K562 (cell line): ENCODE data around the gene PSMD9. TPM values are rescaled to one million over a fixed set of nuclear protein-coding genes. Genes with fewer than 3 reads are reported as not detected.

ENCODE experiments used
- HOXB6 ChIP-seq: fragments of 250-450 bp; sonication (Bioruptor Pico); IDR thresholded peaks from 2 replicates; pipeline ENCODE4 v1.5.1; 2022; ENCODE audit warnings: mild to moderate bottlenecking, borderline replicate concordance
- ZBTB17 ChIP-seq: fragments of 450-650 bp; formaldehyde crosslinking; IDR thresholded peaks from 2 replicates; pipeline ENCODE4 v1.4.0; 2020; ENCODE audit warnings: mild to moderate bottlenecking
- ZNF212 ChIP-seq: fragments of 450-650 bp; formaldehyde crosslinking; IDR thresholded peaks from 2 replicates; pipeline ENCODE4 v1.4.0; 2020; ENCODE audit warnings: mild to moderate bottlenecking
- ZNF668 ChIP-seq: fragments of 250-450 bp; sonication (Bioruptor Pico); IDR thresholded peaks from 2 replicates; pipeline ENCODE4 v1.8.0; 2022; ENCODE audit warnings: mild to moderate bottlenecking, inconsistent platforms
- ZNF830 ChIP-seq: fragments of 250-450 bp; sonication (Bioruptor Pico); IDR thresholded peaks from 2 replicates; pipeline ENCODE4 v1.5.0; 2021; ENCODE audit warnings: mild to moderate bottlenecking
- polyA plus RNA-seq, 8 experiments: library from polyadenylated mRNA; depleted of rRNA in 4 of 8; stranded (reverse) in 5 of 8; unstranded in 3 of 8; fragments of >200 nt; fragmentation: Nextera tagmentation in 2 of 8; fragmentation: Illumina TruSeq in 1 of 8; extraction: Ambion mirVana in 2 of 8; extraction: Trizol in 1 of 8; gene quantifications; 2 replicates each; pipeline versions ENCODE4 v1.2.1 to v1.2.3, GENCODE V29; 2011 to 2014; ENCODE audit warnings: inconsistent platforms in 1 of 8, missing spikeins in 1 of 8
- total RNA-seq, 7 experiments: library from RNA; depleted of rRNA in 6 of 7; stranded (reverse); fragments of >200 nt in 6 of 7; fragmentation: Illumina TruSeq in 2 of 7; extraction: Trizol in 2 of 7; gene quantifications; 2 replicates each; pipeline versions ENCODE4 v1.2.1 to v1.2.3, GENCODE V29; 2011 to 2021; ENCODE audit warnings: low replicate concordance in 1 of 7
- TF ChIP-seq, protein P1 (sequence below): sonication (generic); formaldehyde crosslinking; IDR thresholded peaks from 2 replicates; pipeline ENCODE4 v1.8.1; 2023; ENCODE audit warnings: mild to moderate bottlenecking, missing genetic modification reagents
- TF ChIP-seq, protein P2 (sequence below): fragments of 450-650 bp; IDR thresholded peaks from 2 replicates; pipeline ENCODE4 v1.6.1; 2018; ENCODE audit not compliant: partially characterized antibody
- TF ChIP-seq, protein P3 (sequence below): fragments of 250-450 bp; sonication (Bioruptor Pico); IDR thresholded peaks from 2 replicates; pipeline ENCODE4 v1.8.0; 2022; ENCODE audit warnings: inconsistent platforms, mild to moderate bottlenecking, moderate library complexity, borderline replicate concordance

Gene PSMD9
- total and polyA plus RNA-seq, 9 of the 15 experiments (the other 6 are each of a cell fraction or from before 2014, with no cell fraction given) = 12.2 to 143 (median 61.3) TPM

DNA sequence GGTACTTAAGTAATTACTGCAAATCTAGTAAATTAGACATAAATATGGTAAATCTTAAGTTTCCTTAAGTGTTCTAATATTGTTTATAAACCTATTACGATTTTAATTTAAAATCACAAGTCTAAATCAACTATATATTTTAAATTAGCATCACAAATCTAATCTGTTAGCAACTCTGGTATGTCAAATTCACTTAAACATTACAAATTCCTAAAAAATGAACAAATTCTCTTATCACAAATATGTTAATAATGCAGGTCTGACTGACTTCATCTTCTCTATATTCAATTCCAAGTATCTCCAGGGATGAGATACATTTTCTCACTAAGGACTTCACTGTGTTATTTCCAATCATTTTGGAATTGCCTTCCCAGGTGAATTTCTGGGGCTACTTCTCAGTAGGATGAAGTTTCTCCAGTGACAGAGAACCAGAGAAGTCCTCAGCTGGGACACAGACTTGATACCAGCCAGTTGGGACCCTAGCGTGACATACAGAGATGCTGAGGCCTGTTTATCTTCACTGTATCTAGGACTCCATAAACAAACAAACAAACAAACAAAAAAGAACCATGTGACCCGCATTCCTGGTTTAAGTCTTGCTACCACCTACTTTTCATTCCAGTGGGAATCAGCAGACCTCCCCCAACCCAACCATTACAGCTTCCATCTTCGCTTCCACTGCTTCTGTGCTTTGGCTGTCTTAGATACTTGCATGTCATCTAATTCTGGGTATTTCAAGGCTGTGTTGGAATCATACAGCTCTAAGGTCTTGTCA lies 51.6 kb downstream of the PSMD9 start (continued):
- TF ChIP-seq, protein P1, sequence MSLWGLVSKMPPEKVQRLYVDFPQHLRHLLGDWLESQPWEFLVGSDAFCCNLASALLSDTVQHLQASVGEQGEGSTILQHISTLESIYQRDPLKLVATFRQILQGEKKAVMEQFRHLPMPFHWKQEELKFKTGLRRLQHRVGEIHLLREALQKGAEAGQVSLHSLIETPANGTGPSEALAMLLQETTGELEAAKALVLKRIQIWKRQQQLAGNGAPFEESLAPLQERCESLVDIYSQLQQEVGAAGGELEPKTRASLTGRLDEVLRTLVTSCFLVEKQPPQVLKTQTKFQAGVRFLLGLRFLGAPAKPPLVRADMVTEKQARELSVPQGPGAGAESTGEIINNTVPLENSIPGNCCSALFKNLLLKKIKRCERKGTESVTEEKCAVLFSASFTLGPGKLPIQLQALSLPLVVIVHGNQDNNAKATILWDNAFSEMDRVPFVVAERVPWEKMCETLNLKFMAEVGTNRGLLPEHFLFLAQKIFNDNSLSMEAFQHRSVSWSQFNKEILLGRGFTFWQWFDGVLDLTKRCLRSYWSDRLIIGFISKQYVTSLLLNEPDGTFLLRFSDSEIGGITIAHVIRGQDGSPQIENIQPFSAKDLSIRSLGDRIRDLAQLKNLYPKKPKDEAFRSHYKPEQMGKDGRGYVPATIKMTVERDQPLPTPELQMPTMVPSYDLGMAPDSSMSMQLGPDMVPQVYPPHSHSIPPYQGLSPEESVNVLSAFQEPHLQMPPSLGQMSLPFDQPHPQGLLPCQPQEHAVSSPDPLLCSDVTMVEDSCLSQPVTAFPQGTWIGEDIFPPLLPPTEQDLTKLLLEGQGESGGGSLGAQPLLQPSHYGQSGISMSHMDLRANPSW (CRISPR knock-in tag) = no peak
- TF ChIP-seq, protein P2, sequence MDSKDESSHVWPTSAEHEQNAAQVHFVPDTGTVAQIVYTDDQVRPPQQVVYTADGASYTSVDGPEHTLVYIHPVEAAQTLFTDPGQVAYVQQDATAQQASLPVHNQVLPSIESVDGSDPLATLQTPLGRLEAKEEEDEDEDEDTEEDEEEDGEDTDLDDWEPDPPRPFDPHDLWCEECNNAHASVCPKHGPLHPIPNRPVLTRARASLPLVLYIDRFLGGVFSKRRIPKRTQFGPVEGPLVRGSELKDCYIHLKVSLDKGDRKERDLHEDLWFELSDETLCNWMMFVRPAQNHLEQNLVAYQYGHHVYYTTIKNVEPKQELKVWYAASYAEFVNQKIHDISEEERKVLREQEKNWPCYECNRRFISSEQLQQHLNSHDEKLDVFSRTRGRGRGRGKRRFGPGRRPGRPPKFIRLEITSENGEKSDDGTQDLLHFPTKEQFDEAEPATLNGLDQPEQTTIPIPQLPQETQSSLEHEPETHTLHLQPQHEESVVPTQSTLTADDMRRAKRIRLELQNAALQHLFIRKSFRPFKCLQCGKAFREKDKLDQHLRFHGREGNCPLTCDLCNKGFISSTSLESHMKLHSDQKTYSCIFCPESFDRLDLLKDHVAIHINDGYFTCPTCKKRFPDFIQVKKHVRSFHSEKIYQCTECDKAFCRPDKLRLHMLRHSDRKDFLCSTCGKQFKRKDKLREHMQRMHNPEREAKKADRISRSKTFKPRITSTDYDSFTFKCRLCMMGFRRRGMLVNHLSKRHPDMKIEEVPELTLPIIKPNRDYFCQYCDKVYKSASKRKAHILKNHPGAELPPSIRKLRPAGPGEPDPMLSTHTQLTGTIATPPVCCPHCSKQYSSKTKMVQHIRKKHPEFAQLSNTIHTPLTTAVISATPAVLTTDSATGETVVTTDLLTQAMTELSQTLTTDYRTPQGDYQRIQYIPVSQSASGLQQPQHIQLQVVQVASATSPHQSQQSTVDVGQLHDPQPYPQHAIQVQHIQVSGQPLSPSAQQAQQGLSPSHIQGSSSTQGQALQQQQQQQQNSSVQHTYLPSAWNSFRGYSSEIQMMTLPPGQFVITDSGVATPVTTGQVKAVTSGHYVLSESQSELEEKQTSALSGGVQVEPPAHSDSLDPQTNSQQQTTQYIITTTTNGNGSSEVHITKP = no peak
- TF ChIP-seq, protein P3, sequence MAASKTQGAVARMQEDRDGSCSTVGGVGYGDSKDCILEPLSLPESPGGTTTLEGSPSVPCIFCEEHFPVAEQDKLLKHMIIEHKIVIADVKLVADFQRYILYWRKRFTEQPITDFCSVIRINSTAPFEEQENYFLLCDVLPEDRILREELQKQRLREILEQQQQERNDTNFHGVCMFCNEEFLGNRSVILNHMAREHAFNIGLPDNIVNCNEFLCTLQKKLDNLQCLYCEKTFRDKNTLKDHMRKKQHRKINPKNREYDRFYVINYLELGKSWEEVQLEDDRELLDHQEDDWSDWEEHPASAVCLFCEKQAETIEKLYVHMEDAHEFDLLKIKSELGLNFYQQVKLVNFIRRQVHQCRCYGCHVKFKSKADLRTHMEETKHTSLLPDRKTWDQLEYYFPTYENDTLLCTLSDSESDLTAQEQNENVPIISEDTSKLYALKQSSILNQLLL = no peak
- no peak for TF ChIP-seq ZBTB17
- no peak for TF ChIP-seq ZNF668
- TF ChIP-seq ZNF830 = no peak
- TF ChIP-seq ZNF212 = no peak
- no peak for TF ChIP-seq HOXB6 (CRISPR knock-in tag)
